ENCODE measurements around the gene SLC27A4.

The SLC27A4 gene

DNA sequence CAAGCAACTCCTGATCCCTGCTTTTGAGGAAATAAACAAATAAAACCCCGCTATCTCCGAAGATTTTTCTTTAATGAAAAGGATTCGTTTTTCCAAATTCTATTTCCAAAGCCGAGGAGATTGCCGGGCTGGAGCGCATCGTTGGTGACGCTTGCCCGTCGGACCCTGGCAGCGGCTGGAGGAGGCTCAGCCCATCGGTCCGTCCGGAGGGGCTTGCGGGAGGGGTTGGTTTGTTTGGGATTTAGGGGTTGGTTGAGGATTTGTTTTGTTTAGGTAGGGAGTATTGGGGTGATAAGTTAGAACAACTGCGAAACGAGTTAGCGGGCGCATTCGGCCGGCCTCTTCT is 51.6 kb downstream of the SLC27A4 start:
- DNase-seq (ENCODE audit: low read depth), result no peak

DNA sequence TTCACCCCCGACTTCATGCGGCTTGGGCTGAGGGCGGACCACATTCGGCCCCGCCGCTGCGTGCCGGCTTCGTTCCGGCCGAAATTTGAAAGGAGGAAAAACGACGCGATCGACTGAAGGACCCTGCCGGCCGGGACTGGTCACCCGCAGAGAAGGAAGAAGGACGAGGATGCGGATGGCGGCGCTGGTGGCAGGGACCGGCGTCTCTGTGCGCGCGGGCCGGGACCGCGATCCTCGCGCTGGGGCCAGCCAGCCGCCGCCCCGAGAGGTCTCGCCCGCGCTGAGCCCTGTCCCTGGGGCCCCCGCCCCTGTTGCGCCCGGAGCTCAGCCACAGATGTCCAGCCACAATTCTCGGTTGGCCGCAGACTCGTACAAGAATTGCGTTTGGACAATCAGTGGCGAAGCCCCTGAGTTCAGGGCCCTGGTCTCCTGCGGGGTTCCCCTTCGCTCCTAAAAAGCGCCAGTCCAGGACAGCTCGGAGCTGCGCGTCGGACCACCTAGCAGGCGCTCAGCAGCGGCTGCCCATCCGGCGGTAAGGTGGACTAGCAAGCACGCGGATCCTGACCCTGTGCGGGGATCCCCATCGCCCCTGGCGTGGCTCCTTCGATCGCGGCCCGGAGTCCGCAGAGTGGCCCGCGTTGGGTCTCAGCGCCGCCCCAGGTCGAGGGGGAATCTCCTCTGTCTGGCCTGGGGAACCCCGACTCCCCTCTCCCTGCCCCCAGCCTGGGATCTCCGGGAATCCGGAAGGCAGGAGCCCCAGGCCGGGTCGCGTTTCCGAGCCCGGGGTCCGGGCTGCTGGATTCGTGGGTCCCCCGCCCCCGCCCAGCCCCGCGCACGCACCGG is 52.2 kb downstream of the SLC27A4 start:
- DNase-seq (ENCODE audit: low read depth), result no peak

DNA sequence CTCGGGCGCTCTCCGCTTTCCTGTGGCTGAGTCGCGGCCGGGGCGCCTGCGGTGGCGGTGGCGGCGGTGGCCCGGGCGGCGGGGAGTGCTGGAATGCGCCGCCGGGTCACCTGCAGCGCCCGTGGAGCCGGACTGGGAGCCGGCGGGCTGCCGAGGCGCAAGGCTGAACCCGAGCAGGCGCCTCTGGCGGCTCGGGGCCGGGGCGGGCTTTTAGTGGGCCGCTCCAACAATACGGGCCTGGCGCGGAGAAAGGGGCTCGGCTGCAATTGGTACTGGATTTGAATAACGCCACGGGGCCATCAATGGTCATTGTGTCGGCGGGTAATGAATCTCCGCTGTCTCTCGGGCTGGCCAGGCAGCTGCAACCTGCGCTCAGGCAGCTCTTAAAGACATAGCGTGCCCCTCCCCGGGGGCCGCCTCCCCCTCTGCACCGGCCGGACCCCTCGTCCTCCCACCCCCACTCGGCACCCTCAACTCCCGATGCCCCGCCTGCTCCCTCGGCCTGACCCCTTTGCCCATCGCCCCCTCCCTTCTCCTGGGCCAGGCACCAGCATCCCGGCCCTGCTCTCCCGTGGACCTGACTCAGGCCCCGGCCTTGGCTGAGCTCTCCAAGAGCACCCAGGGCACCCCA is 52.9 kb downstream of the SLC27A4 start:
- no peak for DNase-seq (ENCODE audit: low read depth)

DNA sequence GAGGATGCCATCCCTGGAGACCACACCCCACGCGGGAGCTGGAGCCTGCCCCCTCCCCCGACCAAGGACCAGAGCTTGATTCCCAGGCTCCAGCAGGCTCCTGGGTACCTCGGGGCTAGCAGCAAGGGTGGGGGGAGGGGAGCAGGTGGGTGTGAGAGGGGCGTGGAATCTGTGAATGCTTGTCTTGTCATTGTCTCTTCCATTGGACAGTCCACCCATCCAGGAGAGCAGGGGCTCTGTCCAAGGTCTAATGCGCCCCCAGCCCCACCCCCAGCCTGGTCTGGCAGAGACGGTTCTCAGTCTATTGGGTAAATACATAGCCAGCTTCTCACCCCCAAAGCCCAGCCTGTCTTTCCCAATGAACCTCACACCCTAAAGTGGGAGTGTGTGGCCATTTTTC is 53.6 kb downstream of the SLC27A4 start:
- DNase-seq (ENCODE audit: low read depth), result no peak

DNA sequence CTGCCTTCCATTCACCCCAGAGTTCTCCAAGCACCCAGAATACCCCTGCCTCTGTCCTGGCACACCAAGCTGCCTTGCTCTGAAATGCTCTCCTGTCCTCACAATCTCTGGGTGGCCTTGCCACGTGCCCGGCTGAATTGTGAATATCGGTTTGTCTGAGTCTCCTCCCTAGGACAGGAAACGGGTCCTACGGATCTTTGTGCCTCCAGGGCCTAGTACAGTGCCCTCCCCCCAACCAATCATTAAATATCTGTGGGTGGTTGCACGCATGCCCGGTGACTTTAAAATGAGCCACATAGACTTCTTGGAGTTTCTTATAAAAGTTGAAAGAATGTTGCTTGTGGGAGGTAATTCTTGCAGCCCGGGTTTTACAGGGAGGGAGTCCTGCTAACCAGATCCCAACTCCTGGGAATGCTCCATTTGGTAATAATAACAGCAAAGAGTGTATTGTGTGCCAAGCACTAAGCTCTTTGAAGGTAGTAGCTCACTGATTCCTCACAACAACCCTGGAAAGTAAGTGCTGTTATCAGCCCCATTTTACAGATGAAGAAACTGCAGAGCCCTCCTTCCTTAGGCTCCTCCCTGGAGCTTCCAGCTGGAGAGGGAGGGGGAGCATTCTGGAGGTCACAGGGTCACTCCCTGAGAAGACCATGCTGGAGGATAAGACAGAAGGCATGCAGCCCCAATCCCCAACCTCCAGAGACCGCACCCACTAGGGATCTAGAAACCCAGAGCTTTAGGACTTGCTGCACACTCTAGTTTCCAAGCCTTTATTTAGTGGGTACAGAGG is 54.2 kb downstream of the SLC27A4 start:
- no peak for DNase-seq (ENCODE audit: low read depth)

DNA sequence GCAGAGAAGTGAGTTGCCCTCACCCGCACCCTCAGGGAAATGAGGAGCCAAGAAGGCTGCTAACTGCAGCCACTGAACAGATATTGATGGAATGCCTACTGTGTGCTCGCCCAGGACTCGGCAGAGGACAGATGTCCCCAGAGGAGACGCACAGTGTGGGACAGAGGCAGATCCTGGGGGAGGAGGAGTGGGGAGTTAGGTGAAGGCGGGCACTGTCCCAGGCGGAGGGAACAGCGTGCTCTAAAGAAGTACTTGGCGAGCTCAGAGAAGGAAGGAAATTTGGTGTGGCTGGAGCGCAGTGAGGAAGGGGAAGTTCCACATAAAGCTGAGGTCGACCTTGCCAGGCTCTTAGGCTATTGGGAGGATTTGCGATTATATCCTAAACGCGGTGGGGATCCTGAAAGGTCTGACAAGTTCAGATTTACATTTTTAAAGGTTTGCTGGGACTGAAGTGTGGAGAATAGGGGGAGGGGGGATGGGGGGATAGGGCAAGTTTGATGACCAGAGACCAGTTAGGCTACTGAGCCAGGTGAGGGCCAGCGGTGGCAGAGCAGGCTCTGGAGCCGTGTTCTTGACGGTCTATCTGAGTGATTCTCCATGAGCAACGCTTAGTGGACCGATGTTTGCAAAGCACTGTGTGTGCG is 56.8 kb downstream of the SLC27A4 start:
- DNase-seq (ENCODE audit: low read depth), result no peak

DNA sequence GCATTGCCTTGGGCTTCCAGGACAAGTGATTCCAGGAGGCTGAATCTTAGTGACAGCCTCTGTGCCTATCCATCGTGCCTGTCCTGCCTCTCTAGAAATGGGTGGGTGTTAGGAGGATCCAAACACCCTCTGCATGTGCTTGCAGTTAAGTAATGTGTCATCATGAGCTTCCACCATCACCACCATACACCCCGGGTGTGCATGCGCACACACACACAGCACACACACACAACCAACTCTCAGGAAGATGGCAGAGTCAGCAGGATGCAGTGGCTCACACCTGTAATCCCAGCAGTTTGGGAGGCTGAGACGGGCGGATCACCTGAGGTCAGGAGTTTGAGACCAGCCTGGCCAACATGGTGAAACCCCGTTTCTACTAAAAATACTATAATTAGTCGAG is 57.5 kb downstream of the SLC27A4 start:
- no peak for DNase-seq (ENCODE audit: low read depth)

DNA sequence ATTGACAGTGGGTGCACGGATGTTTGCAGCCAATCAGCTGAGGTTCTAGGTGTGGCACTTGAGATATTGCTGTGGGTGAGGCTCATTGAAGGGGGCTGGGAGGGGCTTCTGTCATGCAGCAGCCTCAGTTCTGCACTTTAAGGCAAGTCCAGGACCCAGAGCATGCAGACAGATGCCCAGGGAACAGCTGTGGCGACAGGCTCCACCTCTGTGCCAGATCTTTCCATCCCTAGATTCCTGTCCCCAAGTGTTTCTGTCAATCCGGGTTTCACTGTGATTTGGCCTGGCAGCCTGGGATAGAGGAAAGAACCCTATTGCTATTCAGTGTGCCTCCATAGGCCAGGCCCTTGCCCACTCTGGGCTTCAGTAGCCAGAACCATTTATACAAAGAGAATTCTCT is 59.5 kb downstream of the SLC27A4 start:
- no peak for DNase-seq (ENCODE audit: low read depth)

DNA sequence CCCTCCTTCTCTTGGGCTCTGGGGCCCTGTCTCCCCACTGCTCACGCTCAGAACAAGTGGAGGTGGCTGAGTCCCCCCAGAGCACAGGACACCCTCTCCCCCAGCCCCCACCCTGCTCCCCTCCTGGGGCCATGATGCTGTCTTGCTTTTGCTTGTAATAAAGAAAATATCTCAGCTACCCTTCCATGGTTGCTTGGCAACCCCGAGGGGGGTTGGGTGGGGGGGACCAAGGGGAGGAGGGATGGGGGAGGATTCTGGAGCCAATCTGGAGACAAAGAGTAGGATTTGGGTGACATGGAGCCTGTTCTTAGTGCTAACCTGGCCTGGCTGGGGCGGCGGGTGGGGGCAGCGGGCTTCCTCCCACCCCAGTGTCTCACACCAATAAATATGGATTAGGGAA is 64.2 kb downstream of the SLC27A4 start:
- no peak for DNase-seq (ENCODE audit: low read depth)

DNA sequence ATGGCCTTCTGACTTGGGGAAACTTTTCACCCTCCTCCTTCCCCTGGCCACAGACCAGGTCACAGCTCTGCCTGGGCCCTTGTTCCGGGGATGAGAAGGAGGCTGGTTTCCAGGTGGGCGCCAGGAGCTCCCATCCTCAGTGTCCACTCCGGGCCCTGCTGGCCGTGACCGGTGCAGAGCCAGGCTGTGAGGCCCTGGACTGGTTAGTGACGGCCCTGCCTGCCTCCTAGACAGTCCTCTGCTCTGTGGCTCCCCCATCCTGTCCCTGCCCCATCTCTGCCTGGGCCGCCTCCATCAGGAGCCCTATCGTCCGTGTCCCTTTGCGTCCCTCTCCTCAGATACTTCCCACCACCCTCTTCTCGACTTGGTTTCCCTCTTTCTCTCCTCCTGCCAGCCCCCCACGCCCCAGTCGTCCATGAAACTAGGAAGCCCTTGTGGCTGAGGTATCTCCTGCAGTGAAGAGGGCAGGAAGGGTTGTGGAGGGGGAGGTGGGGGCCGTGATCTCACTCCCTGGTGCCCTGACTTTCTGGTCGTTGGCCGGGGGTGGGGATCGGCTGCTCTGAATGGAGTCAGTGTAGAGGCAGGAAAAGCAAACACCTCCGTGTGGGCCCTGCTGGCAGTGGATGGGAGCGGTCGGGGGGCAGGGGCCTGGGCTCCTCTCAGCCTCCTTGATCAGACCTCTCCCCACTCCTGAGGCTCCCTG is 64.9 kb downstream of the SLC27A4 start:
- DNase-seq (ENCODE audit: low read depth), result no peak

DNA sequence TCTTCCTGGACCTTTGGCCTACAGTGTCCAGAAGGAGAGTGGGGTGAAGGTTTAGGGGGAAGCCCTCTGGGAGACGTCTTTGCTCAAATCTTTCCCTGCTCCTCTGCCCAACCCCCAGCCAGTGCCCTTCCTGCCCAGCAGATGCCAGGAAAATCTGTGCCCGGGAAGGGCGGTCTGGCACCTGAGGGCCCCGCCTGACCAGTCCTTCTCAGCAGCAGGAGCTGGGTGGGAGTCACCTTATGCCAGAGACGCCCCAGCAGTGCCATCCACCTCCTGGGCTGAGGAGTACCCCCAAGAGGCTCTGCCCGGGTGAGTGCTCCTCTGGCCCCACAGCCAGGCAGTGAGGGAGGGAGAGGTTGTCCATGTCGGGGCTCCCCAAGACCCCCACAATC is 65.4 kb downstream of the SLC27A4 start:
- no peak for DNase-seq (ENCODE audit: low read depth)

DNA sequence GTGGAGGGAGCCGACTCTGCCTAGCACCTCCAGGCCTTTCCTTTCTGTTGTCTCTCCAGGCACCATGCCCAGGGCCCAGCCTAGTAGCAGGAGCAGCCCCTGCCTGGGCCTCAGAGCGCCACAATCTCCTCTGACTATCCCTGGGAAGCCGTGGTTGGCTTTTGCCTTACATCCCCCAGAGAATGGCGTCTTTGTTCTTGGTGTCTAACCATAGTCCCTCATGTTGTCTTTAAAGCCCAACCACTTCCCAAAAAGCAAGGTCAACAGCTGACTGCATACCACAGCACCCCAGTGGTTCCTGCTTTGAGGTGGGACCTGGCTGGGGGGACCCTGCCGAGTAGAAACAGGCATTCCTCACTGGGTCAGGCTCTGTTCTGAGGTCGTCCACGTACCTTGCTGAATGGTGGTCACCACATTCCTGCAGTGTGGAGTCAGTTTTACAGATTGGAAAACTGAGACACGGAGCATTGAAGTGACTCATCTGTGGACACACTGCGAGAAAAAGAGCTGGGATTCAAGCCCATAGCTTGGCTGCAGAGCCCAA is 66.6 kb downstream of the SLC27A4 start:
- no peak for DNase-seq (ENCODE audit: low read depth)

DNA sequence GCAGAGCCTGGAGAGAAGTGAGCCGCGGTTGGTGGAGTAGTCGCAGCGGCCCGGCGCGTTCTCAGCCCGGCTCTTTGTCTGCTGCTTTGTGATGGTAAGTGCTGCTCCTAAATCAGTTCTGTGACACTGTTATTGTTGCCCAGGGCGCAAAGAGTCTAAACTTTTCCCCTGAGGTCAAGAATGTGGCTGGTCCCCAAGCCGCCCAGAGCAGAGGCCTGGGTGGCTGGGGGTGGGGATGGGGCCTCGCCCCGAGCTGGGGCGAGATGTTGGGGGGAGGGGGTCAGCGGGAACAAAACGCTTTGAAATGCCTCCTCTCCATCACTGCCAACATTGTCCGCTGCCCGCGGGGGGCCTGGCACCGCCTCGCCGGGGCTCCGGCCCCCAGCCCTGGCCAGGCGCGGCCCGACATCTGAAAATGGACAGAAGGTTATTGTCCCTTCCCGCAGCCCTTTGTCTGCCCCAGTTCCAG is 68.7 kb downstream of the SLC27A4 start:
- no peak for DNase-seq (ENCODE audit: low read depth)

DNA sequence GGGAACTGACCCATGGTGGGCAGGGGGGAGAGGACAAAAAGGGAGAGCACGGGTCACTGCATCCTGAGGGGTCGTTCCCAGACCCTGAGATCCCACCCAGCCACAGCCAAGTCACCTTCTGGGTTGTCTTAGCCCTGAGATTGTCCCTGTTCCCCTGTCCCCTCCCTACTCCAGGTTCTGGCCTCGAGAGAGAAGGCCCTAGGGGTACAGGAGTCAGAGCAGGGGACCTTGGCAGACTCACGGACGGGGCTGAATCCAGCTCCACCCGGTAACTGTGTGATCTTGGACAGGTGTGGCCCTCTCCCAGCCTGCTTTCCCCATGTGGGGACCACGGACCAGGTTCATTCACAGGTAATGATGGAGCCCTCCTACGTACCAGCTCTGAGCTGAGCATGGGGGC is 69.1 kb downstream of the SLC27A4 start:
- no peak for DNase-seq (ENCODE audit: low read depth)

DNA sequence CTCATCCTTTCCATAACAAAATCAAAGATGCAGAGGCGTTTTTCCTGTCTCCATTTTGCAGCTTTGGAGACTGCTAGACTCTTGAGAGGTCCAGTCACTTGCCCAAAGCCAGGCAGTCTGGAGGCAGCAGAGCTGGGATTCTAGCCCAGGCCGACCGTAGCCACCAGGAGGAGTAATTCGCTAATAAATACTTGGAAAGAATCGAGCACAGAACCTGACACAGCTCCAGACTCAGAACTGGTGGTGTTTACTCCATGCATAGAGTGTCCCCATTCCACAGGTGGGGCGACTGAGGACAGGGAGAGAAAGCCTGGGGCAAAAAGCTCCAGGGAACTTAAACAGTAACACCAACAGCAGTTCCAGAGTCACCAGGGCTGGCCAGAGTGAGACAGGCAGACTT is 69.7 kb downstream of the SLC27A4 start:
- DNase-seq (ENCODE audit: low read depth), result no peak

Data from activated T-helper 9 cell treated with anti-CD3 and anti-CD28 coated beads, Interleukin-2, amount 50 U/mL, for 16 hours (primary cell).